ENCODE measurements around the gene SPSB3. TPM values are rescaled to one million over a fixed set of nuclear protein-coding genes. Genes with fewer than 3 reads are reported as not detected.
A peak's percentile ranks its signal among the peaks of the same experiment; 100 is the strongest.

SPSB3 gene
- total and polyA plus RNA-seq, 7 donors: 34.4 to 98.4 (median 61.4) TPM

DNA sequence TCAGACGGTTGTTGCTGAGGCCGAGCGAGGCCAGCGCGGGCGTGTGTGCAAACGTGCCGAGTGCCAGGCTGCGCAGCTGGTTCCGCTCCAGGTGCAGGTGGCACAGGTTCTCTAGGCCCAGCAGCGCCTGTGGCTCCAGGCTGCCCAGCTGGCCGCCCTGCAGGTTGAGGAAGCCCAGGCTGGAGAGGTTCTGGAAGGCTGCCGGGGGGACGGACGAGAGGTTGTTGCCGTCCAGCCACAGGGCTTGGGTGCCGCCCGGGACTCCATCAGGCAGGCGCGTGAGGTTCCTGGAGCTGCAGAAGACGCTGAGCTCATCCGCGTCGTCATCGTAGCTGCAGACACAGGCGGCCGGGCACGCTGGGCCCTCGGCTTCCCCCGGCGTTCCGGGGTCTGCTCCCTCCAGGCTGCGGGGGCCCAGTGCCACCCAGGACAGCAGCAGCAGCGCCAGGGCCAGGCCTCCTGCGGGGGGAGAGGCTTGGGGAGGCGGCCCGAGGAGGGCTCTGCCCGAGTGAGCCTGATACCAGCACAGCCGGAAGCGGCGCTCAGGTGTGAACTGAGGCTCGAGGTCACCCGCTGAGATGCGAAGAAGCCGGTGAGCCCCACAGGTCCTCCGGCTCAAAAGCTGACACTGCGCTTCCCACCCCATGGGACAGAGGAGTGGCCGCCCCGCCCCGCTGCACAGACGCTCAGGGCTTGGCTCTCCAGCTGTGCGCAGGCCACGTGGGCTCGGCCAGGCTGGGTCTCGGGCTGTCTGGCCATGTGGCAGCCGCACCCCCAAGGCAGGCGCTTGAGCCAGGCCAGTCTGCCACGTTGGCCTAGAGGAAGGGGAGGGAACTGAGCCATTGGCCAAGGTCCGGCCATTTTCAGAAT is 9.8 kb upstream of the SPSB3 start:
- Histone ChIP-seq H3K4me3 (no peak overlapping the region), H3K27me3 (no peaks in the 10 kb centered on the region), H3K27ac (no peak overlapping the region), H3K36me3 (peaks cover 0 to 43% (median 22%) of the 10 kb centered on the region in 4 donors), H3K9me3 (no peaks in the 10 kb centered on the region), H3K4me1 (no peaks in the 10 kb centered on the region)
- WGBS, 2 donors: 84 to 88% methylated on average over 59 of the region's 59 CpGs
- TF ChIP-seq, protein P1, sequence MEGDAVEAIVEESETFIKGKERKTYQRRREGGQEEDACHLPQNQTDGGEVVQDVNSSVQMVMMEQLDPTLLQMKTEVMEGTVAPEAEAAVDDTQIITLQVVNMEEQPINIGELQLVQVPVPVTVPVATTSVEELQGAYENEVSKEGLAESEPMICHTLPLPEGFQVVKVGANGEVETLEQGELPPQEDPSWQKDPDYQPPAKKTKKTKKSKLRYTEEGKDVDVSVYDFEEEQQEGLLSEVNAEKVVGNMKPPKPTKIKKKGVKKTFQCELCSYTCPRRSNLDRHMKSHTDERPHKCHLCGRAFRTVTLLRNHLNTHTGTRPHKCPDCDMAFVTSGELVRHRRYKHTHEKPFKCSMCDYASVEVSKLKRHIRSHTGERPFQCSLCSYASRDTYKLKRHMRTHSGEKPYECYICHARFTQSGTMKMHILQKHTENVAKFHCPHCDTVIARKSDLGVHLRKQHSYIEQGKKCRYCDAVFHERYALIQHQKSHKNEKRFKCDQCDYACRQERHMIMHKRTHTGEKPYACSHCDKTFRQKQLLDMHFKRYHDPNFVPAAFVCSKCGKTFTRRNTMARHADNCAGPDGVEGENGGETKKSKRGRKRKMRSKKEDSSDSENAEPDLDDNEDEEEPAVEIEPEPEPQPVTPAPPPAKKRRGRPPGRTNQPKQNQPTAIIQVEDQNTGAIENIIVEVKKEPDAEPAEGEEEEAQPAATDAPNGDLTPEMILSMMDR (IDR thresholded peaks at IDR 0.05): no peak
- TF ChIP-seq EP300 (IDR thresholded peaks at IDR 0.05) (no peak), POLR2A (IDR thresholded peaks at IDR 0.05) (no peak), POLR2AphosphoS5 (IDR thresholded peaks at IDR 0.05) (no peak)
- intact Hi-C loops (cut with DNase I): no loop called here
- peak; percentile 61 for DNase-seq

DNA sequence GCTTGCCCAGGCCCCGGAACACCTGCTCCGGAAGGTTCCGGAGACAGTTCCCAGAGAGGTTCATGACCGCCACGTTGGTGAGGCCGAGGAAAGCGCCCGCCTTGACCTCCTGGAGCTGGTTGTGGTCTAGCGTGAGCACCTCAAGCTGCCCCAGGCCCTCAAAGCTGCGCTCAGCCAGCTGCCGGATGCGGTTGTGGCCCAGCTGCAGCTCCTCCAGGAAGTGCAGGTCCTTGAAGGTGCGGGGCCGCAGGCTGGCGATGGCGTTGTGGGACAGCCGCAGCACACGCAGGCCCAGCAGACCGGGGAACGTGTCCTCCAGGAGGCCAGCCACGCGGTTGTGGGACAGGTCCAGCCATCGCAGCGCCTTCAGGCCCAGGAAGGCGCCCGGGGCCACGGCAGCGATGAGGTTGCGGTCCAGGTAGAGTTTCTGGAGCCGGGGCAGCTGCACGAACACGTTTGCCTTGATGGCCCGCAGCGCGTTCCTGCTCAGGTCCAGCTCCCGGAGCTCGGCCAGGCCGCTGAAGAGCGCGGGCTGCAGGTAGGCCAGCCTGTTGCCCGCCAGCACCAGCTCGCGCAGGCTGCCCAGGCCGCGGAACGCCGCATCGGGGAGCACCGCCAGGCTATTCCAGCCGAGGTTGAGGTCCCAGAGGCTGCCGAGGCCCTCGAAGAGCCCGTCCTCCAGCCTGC is 9.0 kb upstream of the SPSB3 start:
- Histone ChIP-seq H3K9me3 (no peaks in the 10 kb centered on the region), H3K27ac (no peak overlapping the region), H3K4me1 (no peaks in the 10 kb centered on the region), H3K4me3 (no peak overlapping the region), H3K27me3 (no peaks in the 10 kb centered on the region), H3K36me3 (peaks cover 0 to 51% (median 30%) of the 10 kb centered on the region in 4 donors)
- intact Hi-C loops (cut with DNase I): no loop called here
- TF ChIP-seq, protein P1 (IDR thresholded peaks at IDR 0.05): no peak
- TF ChIP-seq POLR2AphosphoS5 (IDR thresholded peaks at IDR 0.05): no peak
- no peak for TF ChIP-seq EP300 (IDR thresholded peaks at IDR 0.05)
- TF ChIP-seq POLR2A (IDR thresholded peaks at IDR 0.05): no peak
- DNase-seq: peak; percentile 57
- WGBS, 2 donors: 96% methylated on average over 53 of the region's 53 CpGs

DNA sequence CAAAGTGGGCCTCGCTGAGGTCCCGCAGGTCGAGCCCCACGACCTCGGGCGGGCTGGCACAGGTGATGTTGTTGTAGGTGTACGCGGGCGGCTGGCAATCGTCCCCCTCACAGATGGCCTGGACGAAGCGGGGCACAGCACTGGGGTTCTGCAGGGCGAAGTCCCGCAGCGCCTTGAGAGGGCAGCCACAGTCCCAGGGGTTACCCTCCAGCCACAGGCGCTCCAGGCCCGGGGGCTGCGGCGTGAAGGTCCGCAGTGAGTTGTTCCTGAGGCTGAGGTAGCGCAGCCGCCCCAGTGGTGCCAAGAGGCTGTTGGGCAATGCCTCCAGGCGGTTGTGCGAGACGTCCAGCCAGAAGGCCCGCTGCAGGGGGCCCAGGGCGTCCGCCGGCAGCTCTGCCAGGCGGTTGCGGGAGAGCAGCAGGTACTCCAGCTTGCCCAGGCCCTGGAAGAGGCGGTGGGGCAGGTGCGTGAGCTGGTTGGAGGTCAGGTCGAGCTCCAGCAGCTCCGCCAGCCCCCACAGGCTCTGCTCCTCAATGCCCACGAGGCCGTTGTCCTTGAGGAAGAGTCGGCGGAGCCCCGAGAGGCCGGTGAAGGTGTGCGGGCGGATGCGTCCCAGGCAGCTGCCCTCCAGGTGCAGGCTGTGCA is 8.4 kb upstream of the SPSB3 start:
- Histone ChIP-seq H3K4me3 (no peak overlapping the region), H3K27me3 (no peaks in the 10 kb centered on the region), H3K27ac (no peak overlapping the region), H3K9me3 (no peaks in the 10 kb centered on the region), H3K36me3 (peaks cover 0 to 57% (median 32%) of the 10 kb centered on the region in 4 donors), H3K4me1 (peaks cover 0 to 3% (median 0%) of the 10 kb centered on the region in 4 donors)
- DNase-seq: no peak
- no peak for TF ChIP-seq POLR2AphosphoS5 (IDR thresholded peaks at IDR 0.05)
- TF ChIP-seq POLR2A (IDR thresholded peaks at IDR 0.05): no peak
- TF ChIP-seq EP300 (IDR thresholded peaks at IDR 0.05): no peak
- TF ChIP-seq, protein P1 (IDR thresholded peaks at IDR 0.05): no peak
- intact Hi-C loops (cut with DNase I): no loop called here
- WGBS, 2 donors: 95 to 96% methylated on average over 44 of the region's 44 CpGs

DNA sequence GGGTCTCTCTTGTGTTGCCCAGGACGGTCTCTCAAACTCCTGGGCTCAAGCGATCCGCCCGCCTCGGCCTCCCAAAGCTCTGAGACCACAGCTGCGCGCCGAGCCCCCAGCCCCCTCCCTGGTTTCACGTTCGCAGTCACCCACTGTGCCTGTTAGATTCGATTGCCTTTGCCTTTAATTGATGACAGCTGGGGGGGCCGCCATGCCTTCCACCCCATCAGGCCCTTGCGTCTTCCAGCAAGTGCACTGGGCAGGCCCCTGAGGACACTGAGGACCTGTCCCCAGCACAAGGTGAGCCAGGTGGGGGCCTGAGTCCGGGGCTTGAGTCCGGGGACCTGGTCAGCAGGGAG is 7.9 kb upstream of the SPSB3 start:
- Histone ChIP-seq H3K4me1 (peaks cover 0 to 8% (median 1%) of the 10 kb centered on the region in 4 donors), H3K27ac (no peak overlapping the region), H3K4me3 (no peak overlapping the region), H3K27me3 (no peaks in the 10 kb centered on the region), H3K36me3 (peaks cover 0 to 61% (median 32%) of the 10 kb centered on the region in 4 donors), H3K9me3 (no peaks in the 10 kb centered on the region)
- no peak for TF ChIP-seq POLR2AphosphoS5 (IDR thresholded peaks at IDR 0.05)
- TF ChIP-seq, protein P1 (IDR thresholded peaks at IDR 0.05): no peak
- no peak for TF ChIP-seq EP300 (IDR thresholded peaks at IDR 0.05)
- TF ChIP-seq POLR2A (IDR thresholded peaks at IDR 0.05): no peak
- intact Hi-C loops (cut with DNase I): no loop called here
- DNase-seq: no peak
- WGBS, 2 donors: 94 to 95% methylated on average over 15 of the region's 15 CpGs
